ENCODE data around the gene AMZ1.
A peak's percentile ranks its signal among the peaks of the same experiment; 100 is the strongest.
"Not testable (repeated sequence)": the region's sequence is repeated elsewhere in the genome, so short reads cannot be mapped to it uniquely, and the experiment has no call there.

The AMZ1 gene

GRCh38 chr7:2732388-2732787, 44.4 kb downstream of the AMZ1 start:
- no peak for DNase-seq (ENCODE audit: low read depth)
- no peak for TF ChIP-seq CTCF (IDR thresholded peaks at IDR 0.05; ENCODE audit: control insufficient read depth, extremely low read depth, insufficient read depth)
- H3K4me3 ChIP-seq (ENCODE audit: low read depth, low read length) = no peak overlapping the region

- TF ChIP-seq CTCF (IDR thresholded peaks at IDR 0.05; ENCODE audit: control insufficient read depth, extremely low read depth, insufficient read depth) = no peak
- DNase-seq (ENCODE audit: low read depth) = peak; percentile 95
- peak overlapping the region; percentile 17 for H3K4me3 ChIP-seq (ENCODE audit: low read depth, low read length)
Measured at GRCh38 chr7:2732959-2733584, 45.1 kb downstream of the AMZ1 start.

GRCh38 chr7:2734084-2734686, 46.2 kb downstream of the AMZ1 start:
- H3K4me3 ChIP-seq (ENCODE audit: low read depth, low read length) = no peak overlapping the region
- DNase-seq (ENCODE audit: low read depth) = no peak
- no peak for TF ChIP-seq CTCF (IDR thresholded peaks at IDR 0.05; ENCODE audit: control insufficient read depth, extremely low read depth, insufficient read depth)

- no peak for DNase-seq (ENCODE audit: low read depth)
- H3K4me3 ChIP-seq (ENCODE audit: low read depth, low read length) = no peak overlapping the region
- no peak for TF ChIP-seq CTCF (IDR thresholded peaks at IDR 0.05; ENCODE audit: control insufficient read depth, extremely low read depth, insufficient read depth)
Measured at GRCh38 chr7:2734751-2735571, 47.0 kb downstream of the AMZ1 start.

- no peak overlapping the region for H3K4me3 ChIP-seq (ENCODE audit: low read depth, low read length)
- DNase-seq (ENCODE audit: low read depth) = no peak
- TF ChIP-seq CTCF (IDR thresholded peaks at IDR 0.05; ENCODE audit: control insufficient read depth, extremely low read depth, insufficient read depth) = no peak
Measured at GRCh38 chr7:2735744-2736143, 47.7 kb downstream of the AMZ1 start.

- DNase-seq (ENCODE audit: low read depth) = no peak
- no peak overlapping the region for H3K4me3 ChIP-seq (ENCODE audit: low read depth, low read length)
- no peak for TF ChIP-seq CTCF (IDR thresholded peaks at IDR 0.05; ENCODE audit: control insufficient read depth, extremely low read depth, insufficient read depth)
Measured at GRCh38 chr7:2736411-2736914, 48.5 kb downstream of the AMZ1 start.

- not testable (repeated sequence) for DNase-seq (ENCODE audit: low read depth); H3K4me3 ChIP-seq (ENCODE audit: low read depth, low read length)
Measured at GRCh38 chr7:2737005-2737743, 49.2 kb downstream of the AMZ1 start.

Data from LNCaP clone FGC (cell line).